Mesendoderm (in vitro differentiated cells): ENCODE measurements around the gene COL6A1.

Experiments used
- DNase-seq: peaks from one replicate; pipeline ENCODE4 v3.0.0; 2013
- H2AK5ac ChIP-seq: 2 replicates; pipeline ENCODE4 v1.6.1; 2013; ENCODE audit warnings: low read length, inconsistent platforms
- H2BK120ac ChIP-seq: 2 replicates; pipeline ENCODE4 v1.6.1; 2013; ENCODE audit warnings: low read depth, mild to moderate bottlenecking, low read length, moderate library complexity, mixed read lengths
- H2BK15ac ChIP-seq: replicated peaks from 2 replicates; pipeline ENCODE4 v1.6.1; 2013; ENCODE audit warnings: low read depth, mild to moderate bottlenecking, moderate library complexity
- H2BK5ac ChIP-seq: 2 replicates; pipeline ENCODE4 v1.6.1; 2013; ENCODE audit warnings: low read length, inconsistent platforms
- H3K18ac ChIP-seq: 2 replicates; pipeline ENCODE4 v1.6.1; 2013; ENCODE audit warnings: mild to moderate bottlenecking, low read length, mixed read lengths
- H3K23ac ChIP-seq: one replicate; pipeline ENCODE4 v1.6.1; 2013; ENCODE audit warnings: low read length
- H3K27ac ChIP-seq: 2 replicates; pipeline ENCODE4 v1.5.1; 2013; ENCODE audit warnings: low read depth, mild to moderate bottlenecking, inconsistent platforms, low read length, moderate library complexity
- H3K27me3 ChIP-seq: 2 replicates; pipeline ENCODE4 v1.6.1; 2013; ENCODE audit warnings: low read length, control low read depth, mild to moderate bottlenecking, inconsistent platforms; ENCODE audit not compliant: insufficient read depth, poor library complexity
- H3K36me3 ChIP-seq: 2 replicates; pipeline ENCODE4 v1.6.1; 2013; ENCODE audit warnings: low read length, inconsistent platforms; ENCODE audit not compliant: control insufficient read depth, insufficient read depth
- H3K4ac ChIP-seq: one replicate; pipeline ENCODE4 v1.6.1; 2013; ENCODE audit warnings: low read depth, mild to moderate bottlenecking, low read length, moderate library complexity
- H3K4me1 ChIP-seq: 2 replicates; pipeline ENCODE4 v1.6.1; 2013; ENCODE audit warnings: low read depth, low read length, inconsistent platforms; ENCODE audit not compliant: control insufficient read depth
- H3K4me2 ChIP-seq: 2 replicates; pipeline ENCODE4 v1.6.1; 2013; ENCODE audit warnings: low read length
- H3K4me3 ChIP-seq: 2 replicates; pipeline ENCODE4 v1.5.1; 2013; ENCODE audit warnings: mild to moderate bottlenecking, low read length
- H3K56ac ChIP-seq: one replicate; pipeline ENCODE4 v1.6.1; 2013; ENCODE audit warnings: low read length
- H3K79me1 ChIP-seq: 2 replicates; pipeline ENCODE4 v1.6.1; 2013; ENCODE audit warnings: low read length, inconsistent platforms
- H3K79me2 ChIP-seq: 2 replicates; pipeline ENCODE4 v1.6.1; 2013; ENCODE audit warnings: mild to moderate bottlenecking, low read length; ENCODE audit not compliant: control insufficient read depth, insufficient read depth
- H3K9ac ChIP-seq: 2 replicates; pipeline ENCODE4 v1.6.1; 2013; ENCODE audit warnings: low read length, inconsistent platforms
- H4K5ac ChIP-seq: one replicate; pipeline ENCODE4 v1.6.1; 2013; ENCODE audit warnings: low read length
- H4K8ac ChIP-seq: one replicate; pipeline ENCODE4 v1.6.1; 2013; ENCODE audit warnings: low read depth, mild to moderate bottlenecking, control low read depth, low read length, moderate library complexity
- WGBS: extraction: QIAGEN DNeasy Blood & Tissue Kit; methylation state at CpG from one replicate; pipeline ENCODE4 v1.1.7; 2013; ENCODE audit warnings: low lambda C conversion rate, missing lambda C conversion rate; ENCODE audit not compliant: insufficient coverage; ENCODE audit errors: extremely low coverage; 5-methylcytosine and 5-hydroxymethylcytosine counted together

The COL6A1 gene

GRCh38 chr21:45937721-45938452, 43.7 kb upstream of the COL6A1 start:
- no peak overlapping the region for H3K27ac ChIP-seq
- H2AK5ac ChIP-seq: no peak overlapping the region
- H3K4me1 ChIP-seq: no peaks in the 10 kb centered on the region
- no peak overlapping the region for H2BK15ac ChIP-seq
- H4K8ac ChIP-seq: no peak overlapping the region
- H3K79me2 ChIP-seq: no peaks in the 10 kb centered on the region
- DNase-seq: no peak
- H2BK120ac ChIP-seq: no peak overlapping the region
- H3K27me3 ChIP-seq: no peaks in the 10 kb centered on the region
- no peak overlapping the region for H3K4me3 ChIP-seq
- no peak overlapping the region for H3K18ac ChIP-seq
- H3K36me3 ChIP-seq: no peaks in the 10 kb centered on the region
- no peak overlapping the region for H3K4ac ChIP-seq
- WGBS: no CpG with 5 or more reads among the region's 17 CpGs
- H4K5ac ChIP-seq: no peak overlapping the region
- H2BK5ac ChIP-seq: no peak overlapping the region
- H3K9ac ChIP-seq: no peak overlapping the region
- no peak overlapping the region for H3K4me2 ChIP-seq
- no peak overlapping the region for H3K23ac ChIP-seq
- no peak overlapping the region for H3K56ac ChIP-seq
- H3K79me1 ChIP-seq: no peaks in the 10 kb centered on the region

GRCh38 chr21:45938453-45938755, 43.2 kb upstream of the COL6A1 start:
- no peaks in the 10 kb centered on the region for H3K4me1 ChIP-seq
- H4K5ac ChIP-seq: no peak overlapping the region
- H2BK5ac ChIP-seq: no peak overlapping the region
- H3K18ac ChIP-seq: no peak overlapping the region
- H2AK5ac ChIP-seq: no peak overlapping the region
- no peak overlapping the region for H4K8ac ChIP-seq
- WGBS: no CpG with 5 or more reads among the region's 1 CpG
- H3K4me3 ChIP-seq: no peak overlapping the region
- no peaks in the 10 kb centered on the region for H3K79me1 ChIP-seq
- no peaks in the 10 kb centered on the region for H3K79me2 ChIP-seq
- no peaks in the 10 kb centered on the region for H3K27me3 ChIP-seq
- no peak overlapping the region for H2BK15ac ChIP-seq
- no peak for DNase-seq
- no peak overlapping the region for H3K4me2 ChIP-seq
- no peak overlapping the region for H3K23ac ChIP-seq
- H2BK120ac ChIP-seq: no peak overlapping the region
- H3K36me3 ChIP-seq: no peaks in the 10 kb centered on the region
- H3K27ac ChIP-seq: no peak overlapping the region
- no peak overlapping the region for H3K9ac ChIP-seq
- H3K4ac ChIP-seq: no peak overlapping the region
- H3K56ac ChIP-seq: no peak overlapping the region

GRCh38 chr21:45938811-45939520, 42.6 kb upstream of the COL6A1 start:
- Histone ChIP-seq H2BK120ac (no peak overlapping the region), H3K79me1 (no peaks in the 10 kb centered on the region), H2BK5ac (no peak overlapping the region), H3K4ac (no peak overlapping the region), H3K4me1 (no peaks in the 10 kb centered on the region), H3K56ac (no peak overlapping the region), H2AK5ac (no peak overlapping the region), H3K27ac (no peak overlapping the region), H3K79me2 (no peaks in the 10 kb centered on the region), H3K4me2 (no peak overlapping the region), H3K18ac (no peak overlapping the region), H3K23ac (no peak overlapping the region), H3K36me3 (no peaks in the 10 kb centered on the region), H2BK15ac (no peak overlapping the region), H3K9ac (no peak overlapping the region), H4K8ac (no peak overlapping the region), H3K27me3 (no peaks in the 10 kb centered on the region), H4K5ac (no peak overlapping the region), H3K4me3 (no peak overlapping the region)
- WGBS: no CpG with 5 or more reads among the region's 17 CpGs
- no peak for DNase-seq

GRCh38 chr21:45939521-45940045, 42.0 kb upstream of the COL6A1 start:
- WGBS: no CpG with 5 or more reads among the region's 15 CpGs
- Histone ChIP-seq H3K27ac (no peak overlapping the region), H3K79me2 (no peaks in the 10 kb centered on the region)

GRCh38 chr21:45940091-45940490, 41.5 kb upstream of the COL6A1 start:
- no CpG with 5 or more reads among the region's 20 CpGs for WGBS
- Histone ChIP-seq H2BK15ac (no peak overlapping the region), H3K36me3 (no peaks in the 10 kb centered on the region), H3K4me2 (no peak overlapping the region), H2BK5ac (no peak overlapping the region), H3K56ac (no peak overlapping the region), H3K79me2 (no peaks in the 10 kb centered on the region), H3K18ac (no peak overlapping the region), H3K4me1 (no peaks in the 10 kb centered on the region), H2BK120ac (no peak overlapping the region), H3K4ac (no peak overlapping the region), H3K23ac (no peak overlapping the region), H3K79me1 (no peaks in the 10 kb centered on the region), H3K27me3 (no peaks in the 10 kb centered on the region), H3K27ac (no peak overlapping the region), H4K8ac (no peak overlapping the region), H4K5ac (no peak overlapping the region), H2AK5ac (no peak overlapping the region), H3K9ac (no peak overlapping the region), H3K4me3 (no peak overlapping the region)
- DNase-seq: no peak

More at GRCh38 chr21:45939521-45940045, 42.0 kb upstream of the COL6A1 start:
- H2BK15ac ChIP-seq: no peak overlapping the region
- H3K27me3 ChIP-seq: no peaks in the 10 kb centered on the region
- no peak overlapping the region for H4K5ac ChIP-seq
- H3K4me3 ChIP-seq: no peak overlapping the region
- no peaks in the 10 kb centered on the region for H3K36me3 ChIP-seq
- no peak overlapping the region for H4K8ac ChIP-seq
- H2BK120ac ChIP-seq: no peak overlapping the region
- no peaks in the 10 kb centered on the region for H3K4me1 ChIP-seq
- no peak overlapping the region for H3K23ac ChIP-seq
- H3K9ac ChIP-seq: no peak overlapping the region
- DNase-seq: no peak
- no peaks in the 10 kb centered on the region for H3K79me1 ChIP-seq
- H3K18ac ChIP-seq: no peak overlapping the region
- H3K4me2 ChIP-seq: no peak overlapping the region
- H3K56ac ChIP-seq: no peak overlapping the region
- H3K4ac ChIP-seq: no peak overlapping the region
- no peak overlapping the region for H2BK5ac ChIP-seq
- H2AK5ac ChIP-seq: no peak overlapping the region
